ENCODE results near the gene OR2C3. TPM values are rescaled to one million over a fixed set of nuclear protein-coding genes. Genes with fewer than 3 reads are reported as not detected.
"Not testable (repeated sequence)": the region's sequence is repeated elsewhere in the genome, so short reads cannot be mapped to it uniquely, and the experiment has no call there.

The OR2C3 gene
- total and polyA plus RNA-seq, 11 donors = 0.04 TPM; not detected in 10

DNA sequence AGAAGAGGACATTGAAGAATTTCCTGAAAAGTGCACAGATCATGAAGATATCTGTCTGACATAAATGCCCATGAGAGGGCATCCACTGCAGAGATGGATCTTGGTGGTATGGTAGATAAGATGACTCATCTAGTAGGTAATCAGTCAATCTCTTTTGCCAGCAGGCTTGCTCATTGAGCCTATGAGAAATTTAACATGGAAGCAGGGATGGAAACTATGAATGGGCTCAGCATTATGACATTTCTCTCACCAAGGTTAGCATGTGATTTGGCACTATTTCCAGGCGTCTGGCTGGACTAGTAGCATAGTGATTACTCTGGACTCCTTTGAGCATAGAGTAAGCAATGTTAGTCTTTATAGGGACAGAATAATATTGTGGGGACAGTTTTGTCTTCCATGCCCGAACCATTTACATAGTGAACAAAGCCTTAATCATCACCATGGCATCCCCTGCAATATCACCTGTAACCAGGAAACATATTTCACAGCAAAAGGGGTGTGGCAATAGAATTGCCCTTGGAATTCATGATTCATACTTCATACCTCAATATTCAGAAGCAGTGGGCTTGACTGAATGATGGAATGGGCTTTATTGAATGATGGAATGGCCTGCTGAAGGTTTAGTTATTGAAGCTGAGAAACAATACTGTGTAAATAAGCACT lies 7.3 kb downstream of the OR2C3 start:
- Histone ChIP-seq H3K27ac (no peak overlapping the region), H3K27me3 (peaks cover 0 to 19% (median 4%) of the 10 kb centered on the region in 9 donors), H3K4me3 (no peak overlapping the region), H3K4me1 (no peaks in the 10 kb centered on the region), H3K36me3 (no peaks in the 10 kb centered on the region), H3K9me3 (no peaks in the 10 kb centered on the region)
- intact Hi-C loops (cut with DNase I) = no loop called here
- TF ChIP-seq, protein P1, sequence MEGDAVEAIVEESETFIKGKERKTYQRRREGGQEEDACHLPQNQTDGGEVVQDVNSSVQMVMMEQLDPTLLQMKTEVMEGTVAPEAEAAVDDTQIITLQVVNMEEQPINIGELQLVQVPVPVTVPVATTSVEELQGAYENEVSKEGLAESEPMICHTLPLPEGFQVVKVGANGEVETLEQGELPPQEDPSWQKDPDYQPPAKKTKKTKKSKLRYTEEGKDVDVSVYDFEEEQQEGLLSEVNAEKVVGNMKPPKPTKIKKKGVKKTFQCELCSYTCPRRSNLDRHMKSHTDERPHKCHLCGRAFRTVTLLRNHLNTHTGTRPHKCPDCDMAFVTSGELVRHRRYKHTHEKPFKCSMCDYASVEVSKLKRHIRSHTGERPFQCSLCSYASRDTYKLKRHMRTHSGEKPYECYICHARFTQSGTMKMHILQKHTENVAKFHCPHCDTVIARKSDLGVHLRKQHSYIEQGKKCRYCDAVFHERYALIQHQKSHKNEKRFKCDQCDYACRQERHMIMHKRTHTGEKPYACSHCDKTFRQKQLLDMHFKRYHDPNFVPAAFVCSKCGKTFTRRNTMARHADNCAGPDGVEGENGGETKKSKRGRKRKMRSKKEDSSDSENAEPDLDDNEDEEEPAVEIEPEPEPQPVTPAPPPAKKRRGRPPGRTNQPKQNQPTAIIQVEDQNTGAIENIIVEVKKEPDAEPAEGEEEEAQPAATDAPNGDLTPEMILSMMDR (IDR thresholded peaks at IDR 0.05) = no peak
- no peak for TF ChIP-seq POLR2A (IDR thresholded peaks at IDR 0.05)
- DNase-seq (no peak), ATAC-seq (no peak)
- 44 to 65% (median 63%) methylated on average over 2 of the region's 2 CpGs for WGBS, 4 donors

DNA sequence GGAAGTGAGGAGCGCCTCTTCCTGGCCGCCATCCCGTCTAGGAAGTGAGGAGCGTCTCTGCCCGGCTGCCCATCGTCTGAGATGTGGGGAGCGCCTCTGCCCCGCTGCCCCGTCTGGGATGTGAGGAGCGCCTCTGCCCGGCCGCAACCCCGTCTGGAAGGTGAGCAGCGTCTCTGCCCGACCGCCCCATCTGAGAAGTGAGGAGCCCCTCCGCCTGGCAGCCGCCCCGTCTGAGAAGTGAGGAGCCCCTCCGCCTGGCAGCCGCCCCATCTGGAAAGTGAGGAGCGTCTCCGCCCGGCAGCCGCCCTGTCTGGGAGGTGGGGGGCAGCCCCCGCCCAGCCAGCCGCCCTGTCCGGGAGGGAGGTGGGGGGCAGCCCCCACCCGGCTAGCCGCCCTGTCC lies 14.4 kb downstream of the OR2C3 start:
- intact Hi-C loops (cut with DNase I); H3K4me3 ChIP-seq; H3K4me1 ChIP-seq; H3K27ac ChIP-seq; H3K9me3 ChIP-seq; H3K36me3 ChIP-seq; DNase-seq; ATAC-seq: not testable (repeated sequence)
- 92 to 93% (median 93%) methylated on average over 14 to 27 of the region's 30 CpGs; no CpG with 5 or more reads in 1 of the 4 donors for WGBS, 4 donors
- peaks cover 0 to 17% (median 0%) of the 10 kb centered on the region in 9 donors for H3K27me3 ChIP-seq

DNA sequence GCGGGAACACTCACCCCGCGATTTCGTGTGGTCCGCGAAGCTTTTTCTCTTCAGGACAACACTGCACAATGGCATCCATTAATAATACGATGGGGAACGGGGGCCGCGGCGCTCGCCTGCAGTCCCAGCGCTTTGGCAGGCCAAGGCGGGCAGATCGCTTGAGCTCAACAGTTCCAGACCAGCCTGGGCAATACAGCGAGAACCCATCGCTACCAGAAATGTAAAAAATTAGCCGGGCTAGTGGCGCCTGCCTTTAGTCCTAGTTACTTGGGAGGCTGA lies 17.7 kb downstream of the OR2C3 start:
- no peak overlapping the region for H3K27ac ChIP-seq
- intact Hi-C loops (cut with DNase I) = no loop called here
- H3K36me3 ChIP-seq = no peaks in the 10 kb centered on the region
- WGBS, 4 donors = 74 to 82% (median 77%) methylated on average over 17 to 19 of the region's 19 CpGs
- peaks cover 0 to 17% (median 0%) of the 10 kb centered on the region in 9 donors for H3K27me3 ChIP-seq
- no peak for DNase-seq
- ATAC-seq = no peak
- no peaks in the 10 kb centered on the region for H3K9me3 ChIP-seq
- H3K4me3 ChIP-seq = peak overlapping the region in 1 of 12 donors; percentile 19
- H3K4me1 ChIP-seq = no peaks in the 10 kb centered on the region
- TF ChIP-seq, protein P1 (IDR thresholded peaks at IDR 0.05) = no peak
- TF ChIP-seq POLR2A (IDR thresholded peaks at IDR 0.05) = no peak

DNA sequence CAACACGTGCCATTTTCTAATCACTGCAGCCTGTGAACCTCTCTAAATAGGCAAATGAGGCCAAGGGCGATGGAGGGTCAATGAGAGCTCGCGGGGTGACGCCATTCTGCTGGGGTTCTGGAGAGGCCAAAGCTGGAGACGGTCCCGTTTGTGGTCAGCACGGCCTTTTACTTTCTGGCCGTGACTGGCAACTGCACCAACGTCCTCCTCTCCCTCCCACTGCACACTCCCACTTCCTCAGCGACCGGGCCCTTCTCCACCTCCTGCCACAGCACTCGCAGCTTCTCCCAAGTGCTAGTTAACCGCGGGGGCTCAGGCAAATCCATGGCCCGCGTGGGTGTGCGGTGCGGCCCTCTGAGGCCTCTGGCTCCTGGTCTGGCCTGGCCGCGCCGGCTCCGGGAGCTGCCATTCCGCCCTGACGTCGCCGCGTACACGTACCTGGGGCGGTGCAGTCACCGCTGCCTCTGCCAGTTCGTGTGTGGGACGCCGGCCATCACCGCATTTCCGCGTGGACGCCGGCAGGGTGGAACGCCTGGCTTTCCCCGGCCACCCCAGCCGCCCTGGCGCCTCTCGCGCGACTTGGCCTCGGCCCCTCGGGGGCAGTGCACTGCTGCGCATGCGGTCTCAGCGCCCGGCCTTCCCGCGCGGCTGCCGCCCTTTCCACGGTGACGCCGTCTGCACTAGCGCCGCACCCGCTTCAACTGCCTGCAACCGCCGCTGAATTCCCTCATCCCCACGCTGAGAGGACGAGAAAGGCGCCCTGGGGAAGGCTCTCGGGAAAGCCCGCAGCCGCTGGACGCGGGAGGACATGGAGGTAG lies 18.2 kb downstream of the OR2C3 start:
- Histone ChIP-seq H3K9me3 (no peaks in the 10 kb centered on the region), H3K36me3 (no peaks in the 10 kb centered on the region), H3K27ac (no peak overlapping the region), H3K4me1 (no peaks in the 10 kb centered on the region), H3K27me3 (peaks cover 0 to 17% (median 0%) of the 10 kb centered on the region in 9 donors), H3K4me3 (peak overlapping the region in 3 of 12 donors; percentile 18 to 20 (median 19))
- no peak for TF ChIP-seq POLR2A (IDR thresholded peaks at IDR 0.05)
- TF ChIP-seq, protein P1 (IDR thresholded peaks at IDR 0.05) = no peak
- DNase-seq (no peak), ATAC-seq (peak in 1 of 4 donors; percentile 55)
- 43 to 68% (median 59%) methylated on average over 29 to 72 of the region's 72 CpGs for WGBS, 4 donors
- intact Hi-C loops (cut with DNase I) = no loop called here
